HEK293 (cell line): ENCODE data around the gene SHISA5.

Experiments used
- CTCF ChIA-PET: fragments of 350-600 bp; formaldehyde crosslinking; extraction: SDS; loops from one replicate; lab custom pipeline; 2021; ENCODE audit warnings: antibody characterized with exemption; lab: Yijun Ruan, JAX
- POLR2A ChIA-PET: fragments of 300-600 bp; formaldehyde crosslinking; extraction: SDS; loops from one replicate; lab custom pipeline; 2020; ENCODE audit warnings: antibody characterized with exemption, inconsistent platforms; lab: Yijun Ruan, JAX
- H3K27ac ChIP-seq: fragments of 200-500 bp; sonication (Bioruptor generic); 2 replicates; pipeline ENCODE4 v1.5.1; 2014; ENCODE audit warnings: low read depth, low read length, control low read depth, inconsistent platforms; ENCODE audit errors: extremely low read depth
- H3K36me3 ChIP-seq, 2 experiments: fragments of 200-500 bp in 1 of 2; sonication (Bioruptor generic) in 1 of 2; 1 replicate in 1 of 2; 2 replicates in 1 of 2; pipeline ENCODE4 v1.5.1; 2014 to 2017; ENCODE audit warnings: inconsistent platforms in 2 of 2, low read length in 2 of 2; ENCODE audit not compliant: control insufficient read depth in 2 of 2, insufficient read depth in 1 of 2
- H3K4me1 ChIP-seq: fragments of 200-500 bp; sonication (Bioruptor generic); 2 replicates; pipeline ENCODE4 v1.5.1; 2014; ENCODE audit warnings: mild to moderate bottlenecking, low read length, inconsistent platforms; ENCODE audit not compliant: control insufficient read depth, insufficient read depth
- H3K4me3 ChIP-seq: 2 replicates; pipeline ENCODE4 v1.5.1; 2011; ENCODE audit warnings: low read depth, mild to moderate bottlenecking, control low read depth, low read length, moderate library complexity
- H3K9me3 ChIP-seq: fragments of 200-500 bp; sonication (Bioruptor generic); 2 replicates; pipeline ENCODE4 v1.5.1; 2014; ENCODE audit warnings: low read depth, low read length, inconsistent platforms; ENCODE audit not compliant: control insufficient read depth, insufficient read depth
- HIC1 ChIP-seq: fragments of 450-650 bp; formaldehyde crosslinking; IDR thresholded peaks from 2 replicates; pipeline ENCODE4 v1.5.1; 2016; ENCODE audit warnings: missing biosample characterization, missing genetic modification characterization
- HOXC10 ChIP-seq: sonication (generic); formaldehyde crosslinking; IDR thresholded peaks from 2 replicates; pipeline ENCODE4 v1.8.1; 2023; ENCODE audit warnings: mild to moderate bottlenecking, missing genetic modification reagents
- RBAK ChIP-seq: fragments of 450-650 bp; formaldehyde crosslinking; IDR thresholded peaks from 2 replicates; pipeline ENCODE4 v1.5.1; 2016; ENCODE audit warnings: missing biosample characterization, missing genetic modification characterization
- TSHZ1 ChIP-seq: fragments of 450-650 bp; formaldehyde crosslinking; IDR thresholded peaks from 2 replicates; pipeline ENCODE4 v1.5.1; 2016; ENCODE audit warnings: missing biosample characterization, missing genetic modification characterization, borderline replicate concordance
- ZBTB1 ChIP-seq: fragments of 450-650 bp; formaldehyde crosslinking; IDR thresholded peaks from 2 replicates; pipeline ENCODE4 v1.5.1; 2016; ENCODE audit warnings: missing biosample characterization, missing genetic modification characterization
- ZBTB8A ChIP-seq: fragments of 450-650 bp; formaldehyde crosslinking; IDR thresholded peaks from 2 replicates; pipeline ENCODE4 v1.5.1; 2016; ENCODE audit warnings: missing biosample characterization, missing genetic modification characterization
- ZNF391 ChIP-seq: fragments of 450-650 bp; formaldehyde crosslinking; IDR thresholded peaks from 2 replicates; pipeline ENCODE4 v1.5.1; 2016; ENCODE audit warnings: low read depth, missing biosample characterization, missing genetic modification characterization, borderline replicate concordance
- ZNF530 ChIP-seq: fragments of 450-650 bp; formaldehyde crosslinking; IDR thresholded peaks from 2 replicates; pipeline ENCODE4 v1.5.1; 2016; ENCODE audit warnings: low read depth, missing biosample characterization, missing genetic modification characterization
- ZNF621 ChIP-seq: fragments of 450-650 bp; formaldehyde crosslinking; IDR thresholded peaks from 2 replicates; pipeline ENCODE4 v1.5.1; 2017; ENCODE audit warnings: missing biosample characterization, missing genetic modification characterization
- ZNF658 ChIP-seq: fragments of 450-650 bp; formaldehyde crosslinking; IDR thresholded peaks from 2 replicates; pipeline ENCODE4; 2016; ENCODE audit warnings: missing biosample characterization, missing genetic modification characterization
- ZNF785 ChIP-seq: fragments of 450-650 bp; formaldehyde crosslinking; IDR thresholded peaks from 2 replicates; pipeline ENCODE4 v1.5.1; 2016; ENCODE audit warnings: missing biosample characterization, missing genetic modification characterization
- TF ChIP-seq, protein P1 (sequence below): fragments of 450-650 bp; formaldehyde crosslinking; IDR thresholded peaks from 2 replicates; pipeline ENCODE4 v1.5.1; 2016; ENCODE audit warnings: missing biosample characterization, missing genetic modification characterization
- TF ChIP-seq, protein P2 (sequence below): fragments of 450-650 bp; formaldehyde crosslinking; IDR thresholded peaks from 2 replicates; pipeline ENCODE4 v1.5.0; 2017; ENCODE audit warnings: missing biosample characterization, missing genetic modification characterization, borderline replicate concordance

The SHISA5 gene

DNA sequence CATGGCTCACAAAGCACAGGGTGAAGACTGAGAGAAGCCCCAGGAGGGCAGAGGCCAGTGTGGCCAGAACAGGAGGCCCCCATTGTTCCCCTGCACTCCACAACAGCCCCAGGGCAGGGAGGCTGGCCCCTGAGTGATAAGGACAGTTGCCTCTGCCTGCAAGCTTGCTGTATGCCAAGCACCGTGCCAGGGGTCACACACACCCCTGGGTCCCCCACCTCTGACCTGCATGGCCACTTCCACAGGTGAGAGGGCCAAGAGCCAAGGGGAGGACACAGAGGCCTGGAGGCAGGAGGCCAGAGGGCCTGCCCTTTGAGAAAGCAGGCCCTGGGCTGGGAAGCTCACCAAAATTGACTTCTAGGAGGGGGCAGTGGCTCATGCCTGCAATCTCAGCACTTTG lies 33.7 kb downstream of the SHISA5 start:
- Histone ChIP-seq H3K9me3 (no peaks in the 10 kb centered on the region), H3K36me3 (peaks cover 0 to 45% of the 10 kb centered on the region in 2 experiments; a peak in 2 of 3 replicates), H3K4me1 (no peaks in the 10 kb centered on the region), H3K4me3 (no peak overlapping the region), H3K27ac (no peak overlapping the region)
- TF ChIP-seq ZNF785: no peak
- no peak for TF ChIP-seq ZBTB1 (tag by site-specific recombination)
- no peak for TF ChIP-seq HOXC10 (CRISPR knock-in tag)
- TF ChIP-seq ZBTB8A (tag by site-specific recombination): no peak
- no peak for TF ChIP-seq ZNF391 (tag by site-specific recombination)
- TF ChIP-seq, protein P1, sequence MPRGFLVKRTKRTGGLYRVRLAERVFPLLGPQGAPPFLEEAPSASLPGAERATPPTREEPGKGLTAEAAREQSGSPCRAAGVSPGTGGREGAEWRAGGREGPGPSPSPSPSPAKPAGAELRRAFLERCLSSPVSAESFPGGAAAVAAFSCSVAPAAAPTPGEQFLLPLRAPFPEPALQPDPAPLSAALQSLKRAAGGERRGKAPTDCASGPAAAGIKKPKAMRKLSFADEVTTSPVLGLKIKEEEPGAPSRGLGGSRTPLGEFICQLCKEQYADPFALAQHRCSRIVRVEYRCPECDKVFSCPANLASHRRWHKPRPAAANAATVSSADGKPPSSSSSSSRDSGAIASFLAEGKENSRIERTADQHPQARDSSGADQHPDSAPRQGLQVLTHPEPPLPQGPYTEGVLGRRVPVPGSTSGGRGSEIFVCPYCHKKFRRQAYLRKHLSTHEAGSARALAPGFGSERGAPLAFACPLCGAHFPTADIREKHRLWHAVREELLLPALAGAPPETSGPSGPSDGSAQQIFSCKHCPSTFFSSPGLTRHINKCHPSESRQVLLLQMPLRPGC (tag by site-specific recombination): no peak
- TF ChIP-seq ZNF530 (tag by site-specific recombination): no peak
- TF ChIP-seq ZNF621: no peak
- no peak for TF ChIP-seq TSHZ1 (tag by site-specific recombination)
- TF ChIP-seq ZNF658 (tag by site-specific recombination): no peak
- no peak for TF ChIP-seq RBAK (tag by site-specific recombination)
- CTCF ChIA-PET: no interaction called here
- POLR2A ChIA-PET: interaction anchor here (1.6 kb wide), 1 partner anchor 11 kb away, joined by 4 read pairs; no protein-coding TSS in a partner anchor

DNA sequence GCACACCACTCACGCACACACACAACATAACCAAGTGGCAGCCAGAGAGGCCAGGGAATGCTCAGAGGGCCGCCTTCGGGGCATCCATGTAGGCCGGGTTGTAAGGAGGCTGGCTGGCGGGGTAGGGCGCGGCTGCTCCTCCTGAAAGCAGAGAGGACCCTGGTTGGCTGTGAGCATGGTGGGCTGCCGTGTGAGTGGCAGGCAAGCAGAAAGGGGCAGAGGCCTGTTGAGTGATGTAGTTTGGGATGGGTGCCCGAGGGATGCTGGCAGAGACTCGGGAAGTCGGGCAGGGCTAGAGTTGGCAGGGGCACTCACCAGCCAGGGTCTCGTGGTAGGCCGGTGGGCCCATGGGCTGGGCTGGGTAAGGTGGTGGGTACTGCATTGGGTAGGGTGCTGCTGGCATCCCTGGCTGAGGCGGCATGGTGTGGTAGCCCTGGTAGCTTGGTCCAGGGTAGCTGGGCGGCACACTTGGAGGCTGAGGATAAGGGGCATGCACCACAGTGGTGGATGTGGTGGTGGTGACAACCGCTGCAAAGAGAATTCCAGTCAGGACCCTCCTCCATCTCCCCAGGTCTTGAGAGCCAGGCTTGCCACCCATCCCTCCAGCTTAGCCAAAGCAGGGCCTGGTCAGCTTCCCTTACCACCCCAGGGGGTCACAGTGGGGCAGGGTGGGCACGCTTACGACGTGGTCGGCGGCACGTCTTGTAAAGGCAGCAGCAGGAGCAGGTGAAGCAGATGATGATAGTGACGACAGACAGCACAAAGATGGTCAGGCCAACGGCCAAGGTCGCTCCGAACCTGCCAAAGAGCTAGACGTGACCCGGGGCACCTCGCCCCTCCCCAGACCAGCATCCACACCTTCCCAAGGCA lies 34.7 kb downstream of the SHISA5 start:
- TF ChIP-seq HIC1: peak; percentile 66
- TF ChIP-seq, protein P2, sequence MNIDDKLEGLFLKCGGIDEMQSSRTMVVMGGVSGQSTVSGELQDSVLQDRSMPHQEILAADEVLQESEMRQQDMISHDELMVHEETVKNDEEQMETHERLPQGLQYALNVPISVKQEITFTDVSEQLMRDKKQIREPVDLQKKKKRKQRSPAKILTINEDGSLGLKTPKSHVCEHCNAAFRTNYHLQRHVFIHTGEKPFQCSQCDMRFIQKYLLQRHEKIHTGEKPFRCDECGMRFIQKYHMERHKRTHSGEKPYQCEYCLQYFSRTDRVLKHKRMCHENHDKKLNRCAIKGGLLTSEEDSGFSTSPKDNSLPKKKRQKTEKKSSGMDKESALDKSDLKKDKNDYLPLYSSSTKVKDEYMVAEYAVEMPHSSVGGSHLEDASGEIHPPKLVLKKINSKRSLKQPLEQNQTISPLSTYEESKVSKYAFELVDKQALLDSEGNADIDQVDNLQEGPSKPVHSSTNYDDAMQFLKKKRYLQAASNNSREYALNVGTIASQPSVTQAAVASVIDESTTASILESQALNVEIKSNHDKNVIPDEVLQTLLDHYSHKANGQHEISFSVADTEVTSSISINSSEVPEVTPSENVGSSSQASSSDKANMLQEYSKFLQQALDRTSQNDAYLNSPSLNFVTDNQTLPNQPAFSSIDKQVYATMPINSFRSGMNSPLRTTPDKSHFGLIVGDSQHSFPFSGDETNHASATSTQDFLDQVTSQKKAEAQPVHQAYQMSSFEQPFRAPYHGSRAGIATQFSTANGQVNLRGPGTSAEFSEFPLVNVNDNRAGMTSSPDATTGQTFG: no peak
- Histone ChIP-seq H3K36me3 (peaks cover 0 to 55% of the 10 kb centered on the region in 2 experiments; a peak in 2 of 3 replicates), H3K4me1 (no peaks in the 10 kb centered on the region), H3K27ac (no peak overlapping the region), H3K9me3 (no peaks in the 10 kb centered on the region), H3K4me3 (no peak overlapping the region)
- CTCF ChIA-PET: no interaction called here
- POLR2A ChIA-PET: interaction anchor here (0.8 to 1.6 kb wide), 2 partner anchors 10 to 22 kb away, joined by 3 to 4 read pairs; partner anchors contain the start of gene ATRIP
